Endothelial cell (in vitro differentiated cells): ENCODE results near the gene SLC22A17. TPM values are rescaled to one million over a fixed set of nuclear protein-coding genes. Genes with fewer than 3 reads are reported as not detected.
"Not testable (repeated sequence)": the region's sequence is repeated elsewhere in the genome, so short reads cannot be mapped to it uniquely, and the experiment has no call there.

ENCODE experiments used
- DNase-seq: peaks from one replicate; pipeline ENCODE4 v3.0.0; 2021; ENCODE audit warnings: low spot score
- H3K27ac Mint-ChIP-seq: one replicate; pipeline ENCODE4 v1.8.0; 2021; ENCODE audit warnings: mixed read lengths, inconsistent platforms; ENCODE audit not compliant: unreplicated experiment
- H3K27me3 Mint-ChIP-seq: one replicate; pipeline ENCODE4 v1.8.0; 2021; ENCODE audit warnings: mild to moderate bottlenecking, moderate library complexity, mixed read lengths, inconsistent platforms; ENCODE audit not compliant: unreplicated experiment
- H3K36me3 Mint-ChIP-seq: one replicate; pipeline ENCODE4 v1.8.0; 2021; ENCODE audit warnings: mild to moderate bottlenecking, low read depth, mixed read lengths, inconsistent platforms; ENCODE audit not compliant: unreplicated experiment
- H3K4me1 Mint-ChIP-seq: one replicate; pipeline ENCODE4 v1.8.0; 2021; ENCODE audit warnings: mild to moderate bottlenecking, mixed read lengths, inconsistent platforms; ENCODE audit not compliant: unreplicated experiment
- H3K4me3 Mint-ChIP-seq: one replicate; pipeline ENCODE4 v1.8.0; 2021; ENCODE audit warnings: mild to moderate bottlenecking, mixed read lengths, inconsistent platforms; ENCODE audit not compliant: unreplicated experiment
- H3K9me3 Mint-ChIP-seq: one replicate; pipeline ENCODE4 v1.8.0; 2021; ENCODE audit warnings: mixed read lengths, inconsistent platforms; ENCODE audit not compliant: unreplicated experiment
- total RNA-seq: library from RNA; stranded (reverse); fragmentation: NEBNext Ultra II Directional; extraction: Animal tissue kit (Norgen Biotek cat#: 25700); gene quantifications from one replicate; pipeline ENCODE4 v1.2.1, GENCODE V29; 2021; ENCODE audit not compliant: unreplicated experiment
- TF ChIP-seq, protein P1 (sequence below): fragments of 200-600 bp; sonication (generic); IDR thresholded peaks from one replicate; pipeline ENCODE4 v1.5.0; 2021; ENCODE audit warnings: antibody characterized with exemption; ENCODE audit not compliant: unreplicated experiment

Gene SLC22A17
- total RNA-seq, 1 donor from 2014 or later = 35.3 TPM

DNA sequence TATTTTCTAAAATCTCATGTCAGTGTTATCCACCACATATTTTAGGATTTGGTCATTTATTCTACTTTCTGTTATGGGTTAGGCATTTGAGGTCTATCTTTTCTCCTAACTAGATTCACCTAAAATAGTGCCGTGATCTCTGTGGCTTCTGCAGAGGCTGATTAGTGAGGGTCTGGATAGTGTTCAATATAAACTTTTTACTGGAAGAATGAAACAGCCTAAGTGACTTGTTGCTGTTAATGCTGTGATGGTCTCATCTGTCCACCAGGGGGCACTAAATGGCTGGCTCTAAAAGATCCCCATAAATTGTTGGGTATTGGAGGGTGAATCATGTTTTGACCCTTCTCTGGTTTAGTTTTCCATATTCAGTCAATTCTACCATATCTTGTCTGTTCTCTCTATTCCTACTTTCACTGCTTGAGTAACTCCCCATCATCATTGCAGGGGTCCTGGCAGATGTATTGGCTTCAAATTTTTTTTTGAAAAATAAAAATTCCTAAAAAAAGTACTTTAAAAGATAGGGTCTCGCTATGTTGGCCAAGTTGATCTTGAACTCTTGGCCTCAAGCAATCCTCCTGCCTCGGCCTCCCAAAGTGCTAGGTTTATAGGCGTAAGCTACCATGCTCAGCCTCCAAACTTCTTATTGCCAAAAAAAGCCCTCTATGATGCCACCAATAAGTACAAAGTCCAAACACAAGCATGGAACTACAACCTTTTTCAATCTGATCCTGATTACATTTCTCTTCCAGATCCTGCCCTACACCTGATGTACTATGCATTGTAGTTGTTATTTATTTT lies 24.5 kb downstream of the SLC22A17 start:
- peak; percentile 60 for DNase-seq
- Mint-ChIP-seq H3K36me3 (peaks cover 13% of the 10 kb centered on the region), H3K4me1 (peaks cover 10% of the 10 kb centered on the region), H3K27ac (no peak overlapping the region), H3K4me3 (no peak overlapping the region), H3K27me3 (peaks cover 3% of the 10 kb centered on the region), H3K9me3 (no peaks in the 10 kb centered on the region)
- TF ChIP-seq, protein P1, sequence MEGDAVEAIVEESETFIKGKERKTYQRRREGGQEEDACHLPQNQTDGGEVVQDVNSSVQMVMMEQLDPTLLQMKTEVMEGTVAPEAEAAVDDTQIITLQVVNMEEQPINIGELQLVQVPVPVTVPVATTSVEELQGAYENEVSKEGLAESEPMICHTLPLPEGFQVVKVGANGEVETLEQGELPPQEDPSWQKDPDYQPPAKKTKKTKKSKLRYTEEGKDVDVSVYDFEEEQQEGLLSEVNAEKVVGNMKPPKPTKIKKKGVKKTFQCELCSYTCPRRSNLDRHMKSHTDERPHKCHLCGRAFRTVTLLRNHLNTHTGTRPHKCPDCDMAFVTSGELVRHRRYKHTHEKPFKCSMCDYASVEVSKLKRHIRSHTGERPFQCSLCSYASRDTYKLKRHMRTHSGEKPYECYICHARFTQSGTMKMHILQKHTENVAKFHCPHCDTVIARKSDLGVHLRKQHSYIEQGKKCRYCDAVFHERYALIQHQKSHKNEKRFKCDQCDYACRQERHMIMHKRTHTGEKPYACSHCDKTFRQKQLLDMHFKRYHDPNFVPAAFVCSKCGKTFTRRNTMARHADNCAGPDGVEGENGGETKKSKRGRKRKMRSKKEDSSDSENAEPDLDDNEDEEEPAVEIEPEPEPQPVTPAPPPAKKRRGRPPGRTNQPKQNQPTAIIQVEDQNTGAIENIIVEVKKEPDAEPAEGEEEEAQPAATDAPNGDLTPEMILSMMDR = peak; percentile 94

DNA sequence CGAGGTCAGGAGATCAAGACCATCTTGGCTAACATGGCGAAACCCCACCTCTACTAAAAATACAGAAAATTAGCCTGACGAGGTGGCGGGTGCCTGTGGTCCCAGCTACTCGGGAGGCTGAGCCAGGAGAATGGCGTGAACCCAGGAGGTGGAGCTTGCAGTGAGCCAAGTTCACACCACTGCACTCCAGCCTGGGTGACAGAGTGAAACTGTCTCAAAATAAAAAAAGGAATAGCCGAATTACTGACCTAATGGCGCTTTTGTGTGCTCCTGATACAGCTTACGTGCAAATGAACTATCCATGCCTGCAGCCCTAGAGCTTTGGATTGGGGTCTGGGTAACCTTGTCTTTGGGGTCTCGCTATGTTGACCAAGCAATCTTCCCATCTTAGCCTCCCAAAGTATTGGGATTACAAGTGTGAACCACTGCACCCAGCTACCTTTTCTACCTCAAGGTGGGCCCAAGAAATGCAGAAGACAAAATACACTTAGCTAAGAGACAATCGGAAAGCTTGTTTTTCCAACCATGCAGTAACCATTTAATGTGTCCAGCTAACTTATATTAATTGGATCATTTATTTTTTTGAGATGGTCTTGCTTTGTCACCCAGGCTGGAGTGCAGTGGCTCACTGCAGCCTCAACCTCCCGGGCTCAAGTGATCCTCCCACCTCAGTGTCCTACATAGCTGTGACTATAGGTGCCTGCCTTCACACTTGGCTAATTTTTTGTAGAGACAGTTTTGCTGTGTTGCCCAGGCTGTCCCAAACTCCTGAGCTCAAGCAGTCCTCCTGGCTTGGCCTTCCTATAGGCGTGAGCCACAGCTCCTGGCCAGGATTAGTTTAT lies 26.0 kb downstream of the SLC22A17 start:
- H3K27ac Mint-ChIP-seq = no peak overlapping the region
- H3K27me3 Mint-ChIP-seq = peaks cover 10% of the 10 kb centered on the region
- no peak for DNase-seq
- no peaks in the 10 kb centered on the region for H3K9me3 Mint-ChIP-seq
- H3K4me3 Mint-ChIP-seq = no peak overlapping the region
- TF ChIP-seq, protein P1 = no peak
- H3K36me3 Mint-ChIP-seq = peaks cover 22% of the 10 kb centered on the region
- peaks cover 23% of the 10 kb centered on the region for H3K4me1 Mint-ChIP-seq

DNA sequence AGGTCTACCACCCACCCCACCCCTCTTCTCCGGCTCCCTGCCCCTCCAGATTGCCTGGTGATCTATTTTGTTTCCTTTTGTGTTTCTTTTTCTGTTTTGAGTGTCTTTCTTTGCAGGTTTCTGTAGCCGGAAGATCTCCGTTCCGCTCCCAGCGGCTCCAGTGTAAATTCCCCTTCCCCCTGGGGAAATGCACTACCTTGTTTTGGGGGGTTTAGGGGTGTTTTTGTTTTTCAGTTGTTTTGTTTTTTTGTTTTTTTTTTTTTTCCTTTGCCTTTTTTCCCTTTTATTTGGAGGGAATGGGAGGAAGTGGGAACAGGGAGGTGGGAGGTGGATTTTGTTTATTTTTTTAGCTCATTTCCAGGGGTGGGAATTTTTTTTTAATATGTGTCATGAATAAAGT lies 26.9 kb downstream of the SLC22A17 start:
- not testable (repeated sequence) for DNase-seq, H3K27ac Mint-ChIP-seq

DNA sequence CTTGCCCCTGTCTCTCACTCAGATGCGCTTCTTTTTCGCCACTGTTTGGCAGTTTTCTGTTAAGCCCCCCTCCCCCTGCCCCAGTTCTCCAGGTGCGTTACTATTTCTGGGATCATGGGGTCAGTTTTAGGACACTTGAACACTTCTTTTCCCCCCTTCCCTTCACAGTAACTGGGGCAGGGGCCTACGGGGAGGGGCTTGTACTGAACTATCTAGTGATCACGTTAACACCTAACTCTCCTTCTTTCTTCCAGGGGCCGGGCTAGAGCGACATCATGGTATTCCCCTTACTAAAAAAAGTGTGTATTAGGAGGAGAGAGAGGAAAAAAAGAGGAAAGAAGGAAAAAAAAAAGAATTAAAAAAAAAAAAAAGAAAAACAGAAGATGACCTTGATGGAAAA lies 27.7 kb downstream of the SLC22A17 start:
- H3K4me3 Mint-ChIP-seq = no peak overlapping the region
- no peak for DNase-seq
- H3K4me1 Mint-ChIP-seq = peaks cover 35% of the 10 kb centered on the region
- no peaks in the 10 kb centered on the region for H3K9me3 Mint-ChIP-seq
- TF ChIP-seq, protein P1 = no peak
- H3K27me3 Mint-ChIP-seq = peaks cover 18% of the 10 kb centered on the region
- peaks cover 27% of the 10 kb centered on the region for H3K36me3 Mint-ChIP-seq
- no peak overlapping the region for H3K27ac Mint-ChIP-seq

More for the DNA sequence above, 26.9 kb downstream of the SLC22A17 start:
- H3K4me3 Mint-ChIP-seq, H3K9me3 Mint-ChIP-seq: not testable (repeated sequence)
- peaks cover 27% of the 10 kb centered on the region for H3K4me1 Mint-ChIP-seq
- peaks cover 15% of the 10 kb centered on the region for H3K27me3 Mint-ChIP-seq
- peaks cover 22% of the 10 kb centered on the region for H3K36me3 Mint-ChIP-seq

DNA sequence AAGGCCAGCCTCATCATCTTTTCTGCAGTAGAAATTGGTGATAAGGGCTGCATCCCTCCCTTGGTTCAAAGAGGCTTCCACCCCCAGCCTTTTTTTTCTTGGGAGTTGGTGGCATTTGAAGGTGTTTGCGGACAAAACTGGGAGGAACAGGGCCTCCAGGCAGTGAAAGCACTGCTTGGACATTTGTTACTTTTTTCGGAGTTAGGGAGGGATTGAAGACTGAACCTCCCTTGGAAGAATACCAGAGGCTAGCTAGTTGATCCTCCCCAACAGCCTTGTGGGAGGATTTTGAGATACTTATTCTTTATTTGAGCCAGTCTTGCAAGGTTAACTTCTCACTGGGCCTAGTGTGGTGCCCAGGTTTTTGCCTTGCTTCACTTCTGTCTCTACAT lies 28.2 kb downstream of the SLC22A17 start:
- Mint-ChIP-seq H3K27ac (no peak overlapping the region), H3K27me3 (peaks cover 18% of the 10 kb centered on the region), H3K9me3 (no peaks in the 10 kb centered on the region), H3K4me1 (peaks cover 40% of the 10 kb centered on the region), H3K36me3 (peaks cover 33% of the 10 kb centered on the region), H3K4me3 (no peak overlapping the region)
- TF ChIP-seq, protein P1 = no peak
- DNase-seq = no peak
